SH-SY5Y (cell line): Measurements from ENCODE around the gene ESRRA.

Experiments
- GATA2 ChIP-seq: IDR thresholded peaks from 2 replicates; pipeline ENCODE4 v1.6.1; 2011; ENCODE audit warnings: mild to moderate bottlenecking, low read depth, low read length
- GATA3 ChIP-seq: IDR thresholded peaks from 2 replicates; pipeline ENCODE4 v1.6.1; 2011; ENCODE audit warnings: low read depth, mild to moderate bottlenecking, low read length, moderate library complexity

Gene ESRRA

DNA sequence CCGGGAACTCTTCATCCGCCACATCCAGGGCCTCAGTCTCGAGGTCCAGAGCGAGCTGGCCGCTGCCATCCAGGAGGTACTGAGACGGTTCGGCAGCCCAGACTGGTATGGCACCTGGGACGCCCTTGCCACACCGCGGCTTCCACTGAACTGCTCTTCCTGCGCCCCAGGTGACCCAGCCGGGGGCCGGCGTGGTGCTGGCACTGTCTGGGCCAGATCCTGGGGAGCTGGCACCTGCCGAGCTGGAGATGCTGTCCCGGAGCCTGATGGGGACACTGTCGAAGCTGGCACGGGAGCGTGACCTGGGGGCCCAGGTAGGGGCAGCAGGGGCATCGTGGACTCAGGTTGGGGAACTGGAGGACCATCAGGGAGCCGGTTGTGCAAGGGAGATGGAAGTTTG is 36.1 kb downstream of the ESRRA start:
- no peak for TF ChIP-seq GATA3
- TF ChIP-seq GATA2, result no peak

DNA sequence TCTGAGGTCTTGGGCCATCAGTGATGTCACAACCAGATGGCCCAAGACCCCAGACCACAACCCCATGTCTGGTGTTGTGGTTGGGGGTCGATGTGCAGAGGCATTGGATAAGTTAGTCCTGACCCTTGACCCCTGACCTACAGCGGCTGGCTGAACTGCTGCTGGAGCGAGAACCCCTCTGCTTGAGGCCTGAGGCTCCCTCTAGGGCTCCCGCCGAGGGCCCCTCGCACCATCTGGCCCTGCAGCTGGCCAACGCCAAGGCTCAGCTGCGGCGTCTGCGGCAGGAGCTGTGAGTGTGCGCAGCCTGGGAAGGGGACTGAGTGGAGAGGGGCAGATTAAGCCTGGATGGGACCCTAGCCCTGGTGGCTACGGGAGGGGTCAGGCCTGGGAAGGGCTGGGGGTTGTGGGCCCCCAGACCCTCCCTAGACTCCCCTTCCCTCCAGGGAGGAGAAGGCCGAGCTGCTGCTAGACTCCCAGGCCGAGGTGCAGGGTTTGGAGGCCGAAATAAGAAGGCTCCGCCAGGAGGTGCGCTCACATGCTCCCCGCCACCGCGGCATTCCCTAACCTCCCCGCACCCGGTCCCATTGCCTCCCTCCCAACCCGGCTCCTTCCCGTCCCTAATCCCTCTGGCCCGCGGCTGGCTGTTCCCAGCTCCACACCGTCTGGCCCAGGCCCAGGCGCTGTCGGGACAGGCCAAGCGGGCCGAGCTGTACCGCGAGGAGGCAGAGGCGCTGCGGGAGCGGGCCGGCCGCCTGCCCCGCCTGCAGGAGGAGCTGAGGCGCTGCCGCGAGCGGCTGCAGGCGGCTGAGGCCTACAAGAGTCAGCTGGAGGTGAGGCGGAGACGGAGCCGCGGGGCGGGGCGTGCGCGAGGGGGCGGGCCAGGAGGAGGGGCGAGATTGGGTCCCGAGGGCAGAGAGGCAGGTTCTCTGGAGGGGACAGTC is 36.8 kb downstream of the ESRRA start:
- TF ChIP-seq GATA2 (no peak), GATA3 (no peak)

DNA sequence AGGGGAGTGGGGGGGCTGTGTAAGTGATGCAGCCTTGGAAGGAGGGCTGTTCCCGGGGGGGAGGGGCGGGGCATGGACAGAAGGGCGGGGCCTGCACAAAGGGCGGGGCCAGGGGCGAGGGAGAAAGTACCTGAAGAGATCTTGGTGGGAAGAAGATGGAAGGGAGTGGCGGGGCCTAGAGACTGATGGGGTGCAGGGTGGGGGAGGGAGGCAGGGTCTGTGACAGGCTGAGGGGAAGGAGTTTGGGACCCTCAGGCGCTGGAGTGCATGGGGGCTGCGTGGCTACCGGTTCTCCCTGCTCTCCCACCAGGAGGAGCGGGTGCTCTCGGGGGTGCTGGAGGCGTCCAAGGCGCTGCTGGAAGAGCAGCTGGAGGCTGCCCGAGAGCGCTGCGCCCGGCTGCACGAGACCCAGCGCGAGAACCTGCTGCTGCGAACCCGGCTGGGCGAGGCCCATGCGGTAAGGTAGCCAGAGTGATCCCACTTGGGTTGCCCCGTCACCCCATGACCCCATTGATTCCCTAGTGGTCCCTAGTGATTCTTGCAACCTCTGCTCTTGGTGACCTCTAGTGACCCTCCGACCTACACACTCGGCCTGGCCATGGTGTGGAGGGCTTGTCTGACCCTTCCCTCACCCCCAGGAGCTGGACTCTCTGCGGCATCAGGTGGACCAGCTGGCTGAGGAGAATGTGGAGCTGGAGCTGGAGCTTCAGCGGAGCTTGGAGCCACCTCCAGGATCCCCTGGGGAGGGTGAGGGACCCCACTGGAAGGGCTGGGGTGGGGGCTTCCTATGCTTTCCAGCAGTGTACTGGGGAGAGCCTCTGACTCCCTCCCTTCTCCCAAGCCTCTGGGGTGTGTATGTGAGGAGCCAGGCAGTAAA is 37.8 kb downstream of the ESRRA start:
- TF ChIP-seq GATA3 (no peak), GATA2 (no peak)

DNA sequence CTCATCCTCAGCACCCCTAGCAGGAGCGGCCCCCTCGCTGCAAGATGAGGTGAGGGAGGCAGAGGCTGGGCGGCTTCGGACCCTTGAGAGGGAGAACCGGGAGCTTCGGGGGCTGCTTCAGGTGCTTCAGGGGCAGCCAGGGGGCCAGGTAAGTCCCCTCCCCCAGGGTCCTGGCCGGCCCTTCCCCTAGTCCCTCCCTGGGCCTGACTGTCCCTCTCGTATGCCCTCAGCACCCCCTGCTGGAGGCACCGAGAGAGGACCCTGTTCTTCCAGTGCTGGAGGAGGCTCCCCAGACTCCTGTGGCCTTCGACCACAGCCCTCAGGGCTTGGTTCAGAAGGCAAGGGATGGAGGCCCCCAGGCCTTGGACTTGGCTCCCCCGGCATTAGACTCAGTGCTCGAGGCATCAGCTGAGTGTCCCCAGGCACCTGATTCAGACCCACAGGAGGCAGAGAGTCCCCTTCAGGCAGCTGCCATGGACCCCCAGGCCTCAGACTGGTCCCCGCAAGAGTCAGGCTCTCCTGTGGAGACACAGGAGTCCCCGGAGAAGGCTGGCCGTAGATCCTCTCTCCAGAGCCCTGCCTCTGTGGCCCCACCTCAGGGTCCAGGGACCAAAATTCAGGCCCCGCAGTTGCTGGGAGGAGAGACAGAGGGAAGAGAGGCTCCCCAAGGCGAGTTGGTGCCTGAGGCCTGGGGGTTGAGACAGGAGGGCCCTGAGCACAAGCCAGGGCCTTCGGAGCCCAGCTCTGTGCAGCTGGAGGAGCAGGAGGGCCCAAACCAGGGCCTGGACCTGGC is 38.6 kb downstream of the ESRRA start:
- TF ChIP-seq GATA3 (no peak), GATA2 (no peak)

DNA sequence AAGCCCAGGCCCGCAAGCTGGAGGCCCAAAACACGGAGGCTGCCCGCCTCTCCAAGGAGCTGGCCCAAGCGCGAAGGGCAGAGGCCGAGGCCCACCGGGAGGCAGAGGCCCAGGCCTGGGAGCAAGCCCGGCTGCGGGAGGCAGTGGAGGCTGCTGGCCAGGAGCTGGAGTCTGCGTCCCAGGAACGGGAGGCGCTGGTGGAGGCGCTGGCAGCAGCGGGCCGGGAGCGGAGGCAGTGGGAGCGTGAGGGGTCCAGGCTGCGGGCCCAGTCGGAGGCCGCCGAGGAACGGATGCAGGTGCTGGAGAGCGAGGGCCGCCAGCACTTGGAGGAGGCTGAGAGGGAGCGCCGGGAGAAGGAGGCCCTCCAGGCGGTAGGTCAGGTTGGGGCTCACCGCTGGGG is 39.5 kb downstream of the ESRRA start:
- TF ChIP-seq GATA3, result no peak
- TF ChIP-seq GATA2, result no peak

DNA sequence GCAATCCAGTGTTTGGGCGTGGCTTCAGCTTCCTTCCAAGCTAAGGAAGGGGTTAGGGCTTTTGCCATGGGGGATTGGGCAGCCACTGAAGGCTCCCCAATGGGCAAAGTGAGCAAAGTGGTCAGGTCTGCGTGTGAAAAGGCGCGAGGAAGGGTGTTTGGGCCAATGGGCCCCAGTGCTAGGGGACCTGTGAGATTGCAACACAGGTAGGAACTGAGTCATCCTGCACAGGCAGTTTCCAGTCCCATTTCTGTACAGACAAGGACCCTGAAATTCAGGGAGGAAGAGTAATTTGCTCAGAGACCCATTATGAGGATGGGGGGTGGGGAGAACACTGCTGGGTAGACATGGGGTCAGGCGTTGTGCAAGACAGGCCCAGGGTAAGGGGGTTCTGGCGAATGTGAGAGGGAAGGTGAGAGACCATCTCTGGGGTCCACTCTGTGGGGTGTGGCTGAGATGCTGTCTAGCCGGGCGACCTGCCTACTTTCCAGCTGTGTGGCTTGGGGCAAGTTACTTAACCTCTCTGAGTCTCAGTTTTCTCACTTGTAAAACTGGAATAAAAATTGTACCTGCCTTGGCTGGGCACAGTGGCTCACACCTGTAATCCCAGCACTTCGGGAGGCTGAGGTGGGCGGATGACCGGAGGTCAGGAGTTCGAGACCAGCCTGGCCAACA is 42.0 kb downstream of the ESRRA start:
- TF ChIP-seq GATA2, result no peak
- no peak for TF ChIP-seq GATA3

DNA sequence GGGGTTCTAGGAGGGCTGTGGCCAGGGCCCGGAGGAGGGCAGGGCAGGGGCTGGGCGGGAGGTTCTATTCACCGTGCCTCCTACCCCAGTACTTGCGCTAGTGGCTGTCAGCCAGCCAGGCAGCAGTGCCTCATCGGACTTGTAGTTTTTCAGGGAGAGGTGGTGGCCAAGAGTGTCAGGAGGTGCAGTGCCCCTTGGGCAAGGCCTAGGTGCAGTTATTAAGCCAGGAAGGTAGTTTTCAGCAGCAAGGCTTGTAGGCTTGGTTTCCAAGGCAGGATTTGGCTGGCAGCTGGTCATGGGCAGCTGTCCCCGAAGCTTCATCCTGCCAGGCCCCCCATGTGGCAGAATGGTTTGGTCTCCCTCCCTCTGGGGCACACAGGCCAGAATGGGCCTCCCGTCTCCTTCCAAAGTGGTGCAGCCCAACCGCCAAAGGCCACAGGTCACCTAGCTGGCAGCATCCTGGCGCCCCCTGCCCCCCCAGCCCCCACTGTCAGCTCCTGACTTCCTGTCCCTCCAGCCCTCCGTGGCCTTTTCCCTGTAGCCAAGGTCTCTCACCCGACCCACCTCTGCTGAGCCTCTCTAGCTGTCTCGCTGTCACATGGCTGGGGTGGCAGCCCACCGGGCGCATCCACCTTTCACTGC is 43.2 kb downstream of the ESRRA start:
- TF ChIP-seq GATA2, result no peak
- no peak for TF ChIP-seq GATA3

DNA sequence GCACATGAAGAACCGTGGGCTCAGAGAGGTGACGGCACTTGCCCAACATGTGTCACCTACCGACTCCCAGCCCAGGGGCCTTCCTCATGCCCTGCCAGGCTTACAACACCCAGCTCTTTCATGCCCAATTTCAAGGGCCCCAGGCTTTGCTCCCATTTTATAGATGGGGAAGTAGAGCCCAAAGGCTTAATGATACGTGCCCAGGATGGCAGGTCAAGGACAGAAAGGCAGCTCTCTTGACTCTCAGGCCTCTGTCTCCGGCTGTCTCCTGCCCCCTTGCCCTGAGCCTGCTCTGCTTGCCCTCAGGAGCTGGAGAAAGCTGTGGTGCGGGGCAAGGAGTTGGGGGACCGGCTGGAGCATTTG is 43.7 kb downstream of the ESRRA start:
- no peak for TF ChIP-seq GATA3

DNA sequence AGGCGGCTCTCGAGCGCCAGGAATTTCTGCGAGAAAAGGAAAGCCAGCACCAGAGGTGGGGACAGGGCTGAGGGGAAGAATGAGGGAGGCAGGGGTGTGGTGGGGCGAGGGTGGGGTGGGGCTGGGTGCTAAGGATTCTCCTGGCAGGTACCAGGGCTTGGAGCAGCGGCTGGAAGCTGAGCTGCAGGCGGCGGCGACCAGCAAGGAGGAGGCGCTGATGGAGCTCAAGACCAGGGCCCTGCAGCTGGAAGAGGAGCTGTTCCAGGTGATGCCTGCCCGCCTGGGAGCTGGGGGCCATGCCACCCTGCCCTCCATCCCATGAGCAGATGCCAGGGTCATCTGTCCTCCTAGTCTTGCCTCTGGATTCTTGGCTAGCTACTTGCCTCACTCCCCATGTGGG is 44.1 kb downstream of the ESRRA start:
- TF ChIP-seq GATA2 (no peak), GATA3 (no peak)

DNA sequence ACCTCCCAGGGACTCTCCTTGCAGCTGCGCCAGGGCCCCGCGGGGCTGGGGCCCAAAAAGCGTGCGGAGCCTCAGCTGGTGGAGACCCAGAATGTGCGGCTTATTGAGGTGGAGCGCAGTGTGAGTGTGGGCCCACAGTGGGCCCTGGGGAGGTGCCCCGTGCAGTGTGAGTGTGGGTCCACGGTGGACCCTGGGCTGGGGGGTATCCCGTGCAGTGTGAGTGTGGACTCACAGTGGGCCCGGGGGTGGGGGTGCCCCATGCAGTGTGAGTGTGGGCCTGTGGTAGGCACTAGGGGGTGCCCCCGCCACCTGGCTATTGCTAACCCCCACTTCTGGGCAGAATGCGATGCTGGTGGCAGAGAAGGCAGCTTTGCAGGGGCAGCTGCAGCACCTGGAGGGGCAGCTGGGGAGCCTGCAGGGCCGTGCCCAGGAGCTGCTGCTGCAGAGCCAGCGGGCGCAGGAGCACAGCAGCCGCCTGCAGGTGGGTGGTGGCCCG is 45.9 kb downstream of the ESRRA start:
- no peak for TF ChIP-seq GATA2
- no peak for TF ChIP-seq GATA3

DNA sequence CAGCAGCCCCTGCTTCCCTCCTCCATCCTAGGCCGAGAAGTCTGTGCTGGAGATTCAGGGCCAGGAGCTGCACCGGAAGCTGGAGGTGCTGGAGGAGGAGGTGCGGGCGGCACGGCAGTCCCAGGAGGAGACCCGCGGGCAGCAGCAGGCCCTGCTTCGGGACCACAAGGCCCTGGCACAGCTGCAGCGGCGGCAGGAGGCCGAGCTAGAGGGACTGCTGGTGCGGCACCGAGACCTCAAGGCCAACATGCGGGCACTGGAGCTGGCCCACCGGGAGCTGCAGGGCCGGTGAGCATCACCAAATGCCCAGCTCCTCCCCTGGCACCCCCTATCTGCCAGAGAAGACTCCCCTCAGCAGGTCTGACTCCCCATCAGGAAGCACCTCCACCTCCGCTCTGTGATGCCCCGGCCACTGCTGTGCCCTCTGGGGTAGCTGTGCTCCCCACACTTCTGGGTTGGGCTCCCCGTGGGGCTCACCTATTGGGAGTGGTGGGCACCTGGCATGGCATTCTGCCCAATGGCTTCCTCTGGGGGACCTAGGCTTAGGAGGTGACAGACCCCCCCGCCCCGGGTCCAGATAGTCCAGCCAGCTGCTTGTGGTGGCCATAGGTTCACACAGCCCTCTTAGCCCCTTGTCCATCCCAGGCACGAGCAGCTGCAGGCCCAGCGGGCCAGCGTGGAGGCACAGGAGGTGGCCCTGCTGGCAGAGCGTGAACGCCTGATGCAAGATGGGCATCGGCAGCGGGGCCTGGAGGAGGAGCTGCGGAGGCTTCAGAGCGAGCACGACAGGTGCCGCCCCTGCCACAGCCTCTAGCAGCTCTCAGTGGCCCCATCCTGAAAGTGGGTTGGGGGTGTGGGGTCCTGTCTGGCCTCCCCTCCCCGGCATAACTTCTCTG is 47.0 kb downstream of the ESRRA start:
- TF ChIP-seq GATA3 (no peak), GATA2 (no peak)
